Trophoblast cell (in vitro differentiated cells and primary cell): ENCODE measurements around the gene ARL13B.

Experiments
- DNase-seq, 2 donors: peaks; one replicate each; pipeline ENCODE4 v3.0.0-alpha.2; 2016
- H2AFZ ChIP-seq: 2 replicates; pipeline ENCODE4 v1.6.1; 2013; ENCODE audit warnings: low read length, moderate library complexity, mild to moderate bottlenecking; ENCODE audit not compliant: insufficient read depth, poor library complexity
- H2AK5ac ChIP-seq: 2 replicates; pipeline ENCODE4 v1.6.1; 2013; ENCODE audit warnings: mild to moderate bottlenecking, low read length
- H2BK120ac ChIP-seq: 2 replicates; pipeline ENCODE4 v1.6.1; 2013; ENCODE audit warnings: low read length, mild to moderate bottlenecking, moderate library complexity; ENCODE audit not compliant: insufficient read depth, poor library complexity
- H2BK12ac ChIP-seq: 2 replicates; pipeline ENCODE4 v1.6.1; 2013; ENCODE audit warnings: mild to moderate bottlenecking, low read length, moderate library complexity
- H2BK5ac ChIP-seq: 2 replicates; pipeline ENCODE4 v1.6.1; 2013; ENCODE audit warnings: low read length, low read depth, moderate library complexity, mild to moderate bottlenecking; ENCODE audit not compliant: poor library complexity
- H3K14ac ChIP-seq: 2 replicates; pipeline ENCODE4 v1.6.1; 2013; ENCODE audit warnings: mild to moderate bottlenecking, low read length
- H3K18ac ChIP-seq: 2 replicates; pipeline ENCODE4 v1.6.1; 2013; ENCODE audit warnings: mild to moderate bottlenecking, low read length
- H3K23ac ChIP-seq: 2 replicates; pipeline ENCODE4 v1.6.1; 2013; ENCODE audit warnings: low read length
- H3K27ac ChIP-seq: 2 replicates; pipeline ENCODE4 v1.5.1; 2013; ENCODE audit warnings: low read depth, mild to moderate bottlenecking, inconsistent platforms, low read length, moderate library complexity
- H3K27me3 ChIP-seq: 2 replicates; pipeline ENCODE4 v1.6.1; 2013; ENCODE audit warnings: inconsistent platforms, mild to moderate bottlenecking, low read length, moderate library complexity; ENCODE audit not compliant: insufficient read depth
- H3K36me3 ChIP-seq, 2 experiments: 1 replicate in 1 of 2; 2 replicates in 1 of 2; pipeline ENCODE4 v1.6.1; 2013; ENCODE audit warnings: low read length in 2 of 2, mild to moderate bottlenecking in 2 of 2, moderate library complexity in 1 of 2; ENCODE audit not compliant: insufficient read depth in 2 of 2, control insufficient read depth in 1 of 2
- H3K4ac ChIP-seq: 2 replicates; pipeline ENCODE4 v1.6.1; 2013; ENCODE audit warnings: low read depth, mild to moderate bottlenecking, low read length, moderate library complexity
- H3K4me1 ChIP-seq, 2 experiments: 1 replicate in 1 of 2; 2 replicates in 1 of 2; pipeline ENCODE4 v1.6.1; 2013; ENCODE audit warnings: low read length in 2 of 2, mild to moderate bottlenecking in 2 of 2, moderate library complexity in 1 of 2; ENCODE audit not compliant: insufficient read depth in 2 of 2, control insufficient read depth in 1 of 2
- H3K4me2 ChIP-seq: 2 replicates; pipeline ENCODE4 v1.6.1; 2013; ENCODE audit warnings: inconsistent platforms, mild to moderate bottlenecking, low read length, moderate library complexity
- H3K4me3 ChIP-seq: 2 replicates; pipeline ENCODE4 v1.5.1; 2013; ENCODE audit warnings: mild to moderate bottlenecking, low read depth, low read length, inconsistent platforms
- H3K79me1 ChIP-seq: one replicate; pipeline ENCODE4 v1.6.1; 2013; ENCODE audit warnings: low read length
- H3K79me2 ChIP-seq: 2 replicates; pipeline ENCODE4 v1.6.1; 2013; ENCODE audit warnings: low read length, mild to moderate bottlenecking; ENCODE audit not compliant: control insufficient read depth, insufficient read depth, poor library complexity
- H3K9ac ChIP-seq: 2 replicates; pipeline ENCODE4 v1.6.1; 2013; ENCODE audit warnings: mild to moderate bottlenecking, low read length
- H3K9me3 ChIP-seq: 2 replicates; pipeline ENCODE4 v1.6.1; 2013; ENCODE audit warnings: low read depth, mild to moderate bottlenecking, control low read depth, inconsistent platforms, low read length; ENCODE audit not compliant: insufficient read depth
- H4K12ac ChIP-seq: 2 replicates; pipeline ENCODE4 v1.6.1; 2013; ENCODE audit warnings: low read depth, mild to moderate bottlenecking, low read length, moderate library complexity
- H4K8ac ChIP-seq: 2 replicates; pipeline ENCODE4 v1.6.1; 2013; ENCODE audit warnings: low read depth, mild to moderate bottlenecking, low read length, moderate library complexity
- H4K91ac ChIP-seq: one replicate; pipeline ENCODE4 v1.6.1; 2013; ENCODE audit warnings: low read depth, mild to moderate bottlenecking, low read length, moderate library complexity
- WGBS: extraction: QIAGEN DNeasy Blood & Tissue Kit; methylation state at CpG from one replicate; pipeline ENCODE4 v1.1.7; 2013; ENCODE audit warnings: missing lambda C conversion rate; ENCODE audit not compliant: insufficient read length, insufficient coverage; ENCODE audit errors: extremely low coverage; 5-methylcytosine and 5-hydroxymethylcytosine counted together

The ARL13B gene

GRCh38 chr3:94012185-94012584, 32.2 kb downstream of the ARL13B start:
- no peak overlapping the region for H2BK5ac ChIP-seq
- H3K79me2 ChIP-seq, result no peaks in the 10 kb centered on the region
- H3K14ac ChIP-seq, result no peak overlapping the region
- no peak for DNase-seq
- no peak overlapping the region for H3K4me3 ChIP-seq
- H3K4me2 ChIP-seq, result no peak overlapping the region
- H3K18ac ChIP-seq, result no peak overlapping the region
- H4K8ac ChIP-seq, result no peak overlapping the region
- no peak overlapping the region for H2BK12ac ChIP-seq
- no peaks in the 10 kb centered on the region for H3K9me3 ChIP-seq
- H3K9ac ChIP-seq, result no peak overlapping the region
- no peaks in the 10 kb centered on the region for H3K27me3 ChIP-seq
- H4K12ac ChIP-seq, result no peak overlapping the region
- H3K79me1 ChIP-seq, result no peaks in the 10 kb centered on the region
- H3K36me3 ChIP-seq, result no peaks in the 10 kb centered on the region
- H3K4ac ChIP-seq, result no peak overlapping the region
- H4K91ac ChIP-seq, result no peak overlapping the region
- H3K23ac ChIP-seq, result no peak overlapping the region
- H3K27ac ChIP-seq, result no peak overlapping the region
- no peaks in the 10 kb centered on the region for H3K4me1 ChIP-seq
- H2BK120ac ChIP-seq, result no peak overlapping the region
- WGBS, result no CpG with 5 or more reads among the region's 1 CpG
- H2AK5ac ChIP-seq, result no peak overlapping the region
- H2AFZ ChIP-seq, result no peak overlapping the region

- Histone ChIP-seq H3K4me2 (no peak overlapping the region), H4K12ac (no peak overlapping the region), H2BK120ac (no peak overlapping the region), H4K8ac (no peak overlapping the region), H3K79me1 (no peaks in the 10 kb centered on the region), H3K23ac (no peak overlapping the region), H2BK5ac (no peak overlapping the region), H3K79me2 (no peaks in the 10 kb centered on the region), H4K91ac (no peak overlapping the region), H2AFZ (no peak overlapping the region), H3K27ac (no peak overlapping the region), H3K14ac (no peak overlapping the region), H3K9ac (no peak overlapping the region), H3K36me3 (no peaks in the 10 kb centered on the region), H2AK5ac (no peak overlapping the region), H3K9me3 (no peaks in the 10 kb centered on the region), H3K4me1 (no peaks in the 10 kb centered on the region), H3K4ac (no peak overlapping the region), H2BK12ac (no peak overlapping the region), H3K4me3 (no peak overlapping the region), H3K27me3 (no peaks in the 10 kb centered on the region), H3K18ac (no peak overlapping the region)
- no CpG with 5 or more reads among the region's 1 CpG for WGBS
- no peak for DNase-seq
Observed at GRCh38 chr3:94015025-94015424, 35.1 kb downstream of the ARL13B start.

- H3K23ac ChIP-seq, result no peak overlapping the region
- no peak overlapping the region for H2BK12ac ChIP-seq
- no peak overlapping the region for H2BK120ac ChIP-seq
- H2BK5ac ChIP-seq, result no peak overlapping the region
- no CpG with 5 or more reads among the region's 2 CpGs for WGBS
- H4K12ac ChIP-seq, result no peak overlapping the region
- H3K9me3 ChIP-seq, result no peaks in the 10 kb centered on the region
- no peaks in the 10 kb centered on the region for H3K79me1 ChIP-seq
- no peaks in the 10 kb centered on the region for H3K79me2 ChIP-seq
- H4K8ac ChIP-seq, result no peak overlapping the region
- H3K14ac ChIP-seq, result no peak overlapping the region
- no peak overlapping the region for H3K9ac ChIP-seq
- no peaks in the 10 kb centered on the region for H3K27me3 ChIP-seq
- no peak overlapping the region for H4K91ac ChIP-seq
- H3K27ac ChIP-seq, result no peak overlapping the region
- no peaks in the 10 kb centered on the region for H3K4me1 ChIP-seq
- no peak overlapping the region for H2AFZ ChIP-seq
- no peaks in the 10 kb centered on the region for H3K36me3 ChIP-seq
- H3K4ac ChIP-seq, result no peak overlapping the region
- no peak overlapping the region for H3K4me2 ChIP-seq
- no peak overlapping the region for H3K18ac ChIP-seq
- H3K4me3 ChIP-seq, result no peak overlapping the region
- no peak for DNase-seq
- no peak overlapping the region for H2AK5ac ChIP-seq
Observed at GRCh38 chr3:94019659-94020058, 39.7 kb downstream of the ARL13B start.

GRCh38 chr3:94020293-94020692, 40.3 kb downstream of the ARL13B start:
- DNase-seq, result no peak
- no CpG with 5 or more reads among the region's 3 CpGs for WGBS

More at GRCh38 chr3:94020293-94020692, 40.3 kb downstream of the ARL13B start:
- H3K36me3 ChIP-seq, result no peaks in the 10 kb centered on the region
- no peaks in the 10 kb centered on the region for H3K79me2 ChIP-seq
- H3K4me1 ChIP-seq, result no peaks in the 10 kb centered on the region
- H4K91ac ChIP-seq, result no peak overlapping the region
- H2BK5ac ChIP-seq, result no peak overlapping the region
- no peak overlapping the region for H3K4me2 ChIP-seq
- no peak overlapping the region for H2AFZ ChIP-seq
- H3K9ac ChIP-seq, result no peak overlapping the region
- no peak overlapping the region for H4K8ac ChIP-seq
- H2AK5ac ChIP-seq, result no peak overlapping the region
- H3K14ac ChIP-seq, result no peak overlapping the region
- H3K27me3 ChIP-seq, result no peaks in the 10 kb centered on the region
- H3K23ac ChIP-seq, result no peak overlapping the region
- no peak overlapping the region for H2BK120ac ChIP-seq
- no peak overlapping the region for H3K18ac ChIP-seq
- no peak overlapping the region for H2BK12ac ChIP-seq
- H3K27ac ChIP-seq, result no peak overlapping the region
- no peaks in the 10 kb centered on the region for H3K9me3 ChIP-seq
- no peak overlapping the region for H4K12ac ChIP-seq
- H3K4ac ChIP-seq, result no peak overlapping the region
- H3K79me1 ChIP-seq, result no peaks in the 10 kb centered on the region
- H3K4me3 ChIP-seq, result no peak overlapping the region
